ENCODE results near the gene SPAAR.

GRCh38 chr9:35930989-35931388 is 21.7 kb downstream of the SPAAR start:
- TF ChIP-seq CTCF (IDR thresholded peaks at IDR 0.05; ENCODE audit: insufficient read depth, low read depth, low read length) (no peak), EZH2 (IDR thresholded peaks at IDR 0.05; ENCODE audit: insufficient read depth, low read length) (no peak)
